ENCODE data around the gene CAP2. TPM values are rescaled to one million over a fixed set of nuclear protein-coding genes. Genes with fewer than 3 reads are reported as not detected.

CAP2 gene
- total and polyA plus RNA-seq, 2 donors (not counting 1 experiment from before 2014, with no cell fraction given): 8.6 to 38.1 TPM

DNA sequence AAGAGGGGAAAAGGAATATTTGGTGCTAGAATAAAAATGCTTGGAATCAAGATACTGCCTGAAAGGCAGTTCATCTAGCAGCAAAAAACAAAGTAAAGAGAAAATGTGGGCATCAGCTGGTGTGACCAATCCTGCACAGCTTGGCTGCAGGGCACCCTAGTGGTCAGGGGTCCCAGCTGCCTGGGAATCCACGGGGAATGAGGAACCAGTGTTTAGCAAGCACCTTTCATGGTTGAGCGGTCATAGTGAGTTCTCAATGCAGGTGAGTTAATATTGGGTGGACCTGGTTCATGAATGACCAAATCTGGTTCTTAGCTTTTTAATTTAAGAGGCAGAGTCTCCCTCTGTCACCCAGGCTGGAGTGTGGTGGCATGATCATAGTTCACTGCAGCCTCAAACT is 53.3 kb downstream of the CAP2 start:
- DNase-seq (ENCODE audit: low read depth in 2 of 2): no peak
- no peaks in the 10 kb centered on the region for H3K36me3 ChIP-seq (ENCODE audit: control insufficient read depth, insufficient read depth, low read length)
- no peak overlapping the region for H3K9ac ChIP-seq (ENCODE audit: insufficient read depth, low read length)
- H2AFZ ChIP-seq (ENCODE audit: low read length): no peak overlapping the region
- H3K4me2 ChIP-seq (ENCODE audit: extremely low read depth, insufficient read depth, low read length): no peak overlapping the region
- TF ChIP-seq, protein P1, sequence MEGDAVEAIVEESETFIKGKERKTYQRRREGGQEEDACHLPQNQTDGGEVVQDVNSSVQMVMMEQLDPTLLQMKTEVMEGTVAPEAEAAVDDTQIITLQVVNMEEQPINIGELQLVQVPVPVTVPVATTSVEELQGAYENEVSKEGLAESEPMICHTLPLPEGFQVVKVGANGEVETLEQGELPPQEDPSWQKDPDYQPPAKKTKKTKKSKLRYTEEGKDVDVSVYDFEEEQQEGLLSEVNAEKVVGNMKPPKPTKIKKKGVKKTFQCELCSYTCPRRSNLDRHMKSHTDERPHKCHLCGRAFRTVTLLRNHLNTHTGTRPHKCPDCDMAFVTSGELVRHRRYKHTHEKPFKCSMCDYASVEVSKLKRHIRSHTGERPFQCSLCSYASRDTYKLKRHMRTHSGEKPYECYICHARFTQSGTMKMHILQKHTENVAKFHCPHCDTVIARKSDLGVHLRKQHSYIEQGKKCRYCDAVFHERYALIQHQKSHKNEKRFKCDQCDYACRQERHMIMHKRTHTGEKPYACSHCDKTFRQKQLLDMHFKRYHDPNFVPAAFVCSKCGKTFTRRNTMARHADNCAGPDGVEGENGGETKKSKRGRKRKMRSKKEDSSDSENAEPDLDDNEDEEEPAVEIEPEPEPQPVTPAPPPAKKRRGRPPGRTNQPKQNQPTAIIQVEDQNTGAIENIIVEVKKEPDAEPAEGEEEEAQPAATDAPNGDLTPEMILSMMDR (conservative IDR thresholded peaks at IDR 0.05 in 1 of 2, IDR thresholded peaks at IDR 0.05 in 1 of 2; ENCODE audit: low read depth in 1 of 2, low read length in 2 of 2): no peak
- TF ChIP-seq EZH2 (IDR thresholded peaks at IDR 0.05; ENCODE audit: low read length, missing control alignments): no peak
- H3K4me1 ChIP-seq (ENCODE audit: control insufficient read depth, extremely low read depth, insufficient read depth, low read length): no peaks in the 10 kb centered on the region
- no peaks in the 10 kb centered on the region for H4K20me1 ChIP-seq (ENCODE audit: control insufficient read depth, extremely low read depth, insufficient read depth, low read length)
- H3K27ac ChIP-seq (ENCODE audit: insufficient read depth, low read length): no peak overlapping the region
- no peaks in the 10 kb centered on the region for H3K79me2 ChIP-seq (ENCODE audit: control insufficient read depth, insufficient read depth, low read length)
- H3K9me3 ChIP-seq (ENCODE audit: control insufficient read depth, insufficient read depth, low read depth, low read length): no peaks in the 10 kb centered on the region
- H3K4me3 ChIP-seq (replicated peaks in 1 of 4; ENCODE audit: control extremely low read depth in 1 of 4, insufficient read depth in 1 of 4, low read depth in 3 of 4, low read length in 4 of 4): no peak overlapping the region
- H3K27me3 ChIP-seq (ENCODE audit: control insufficient read depth, insufficient read depth, low read length): no peaks in the 10 kb centered on the region

GRCh38 chr6:17448165-17448564 is 54.8 kb downstream of the CAP2 start:
- H3K4me1 ChIP-seq (ENCODE audit: control insufficient read depth, extremely low read depth, insufficient read depth, low read length): no peaks in the 10 kb centered on the region
- H3K27me3 ChIP-seq (ENCODE audit: control insufficient read depth, insufficient read depth, low read length): no peaks in the 10 kb centered on the region
- H2AFZ ChIP-seq (ENCODE audit: low read length): no peak overlapping the region
- H3K9ac ChIP-seq (ENCODE audit: insufficient read depth, low read length): no peak overlapping the region
- H3K27ac ChIP-seq (ENCODE audit: insufficient read depth, low read length): no peak overlapping the region
- no peaks in the 10 kb centered on the region for H4K20me1 ChIP-seq (ENCODE audit: control insufficient read depth, extremely low read depth, insufficient read depth, low read length)
- H3K9me3 ChIP-seq (ENCODE audit: control insufficient read depth, insufficient read depth, low read depth, low read length): no peaks in the 10 kb centered on the region
- H3K4me2 ChIP-seq (ENCODE audit: extremely low read depth, insufficient read depth, low read length): no peak overlapping the region
- no peaks in the 10 kb centered on the region for H3K36me3 ChIP-seq (ENCODE audit: control insufficient read depth, insufficient read depth, low read length)
- H3K79me2 ChIP-seq (ENCODE audit: control insufficient read depth, insufficient read depth, low read length): no peaks in the 10 kb centered on the region
- TF ChIP-seq, protein P1 (conservative IDR thresholded peaks at IDR 0.05 in 1 of 2, IDR thresholded peaks at IDR 0.05 in 1 of 2; ENCODE audit: low read depth in 1 of 2, low read length in 2 of 2): no peak
- TF ChIP-seq EZH2 (IDR thresholded peaks at IDR 0.05; ENCODE audit: low read length, missing control alignments): no peak
- peak in 1 of 2 donors; percentile 82 for DNase-seq (ENCODE audit: low read depth in 2 of 2)
- H3K4me3 ChIP-seq (replicated peaks in 1 of 4; ENCODE audit: control extremely low read depth in 1 of 4, insufficient read depth in 1 of 4, low read depth in 3 of 4, low read length in 4 of 4): no peak overlapping the region

- peak in 1 of 2 donors; percentile 23 for DNase-seq (ENCODE audit: low read depth in 2 of 2)
- no peak overlapping the region for H3K9ac ChIP-seq (ENCODE audit: insufficient read depth, low read length)
These were observed 57.0 kb downstream of the CAP2 start for GRCh38 chr6:17450397-17450796.

More at GRCh38 chr6:17450397-17450796, 57.0 kb downstream of the CAP2 start:
- no peak overlapping the region for H3K27ac ChIP-seq (ENCODE audit: insufficient read depth, low read length)
- H2AFZ ChIP-seq (ENCODE audit: low read length): no peak overlapping the region
- no peak overlapping the region for H3K4me3 ChIP-seq (replicated peaks in 1 of 4; ENCODE audit: control extremely low read depth in 1 of 4, insufficient read depth in 1 of 4, low read depth in 3 of 4, low read length in 4 of 4)
- no peaks in the 10 kb centered on the region for H3K27me3 ChIP-seq (ENCODE audit: control insufficient read depth, insufficient read depth, low read length)
- H3K4me1 ChIP-seq (ENCODE audit: control insufficient read depth, extremely low read depth, insufficient read depth, low read length): no peaks in the 10 kb centered on the region
- TF ChIP-seq, protein P1 (conservative IDR thresholded peaks at IDR 0.05 in 1 of 2, IDR thresholded peaks at IDR 0.05 in 1 of 2; ENCODE audit: low read depth in 1 of 2, low read length in 2 of 2): no peak
- no peaks in the 10 kb centered on the region for H3K36me3 ChIP-seq (ENCODE audit: control insufficient read depth, insufficient read depth, low read length)
- no peaks in the 10 kb centered on the region for H3K9me3 ChIP-seq (ENCODE audit: control insufficient read depth, insufficient read depth, low read depth, low read length)
- no peak overlapping the region for H3K4me2 ChIP-seq (ENCODE audit: extremely low read depth, insufficient read depth, low read length)
- H3K79me2 ChIP-seq (ENCODE audit: control insufficient read depth, insufficient read depth, low read length): no peaks in the 10 kb centered on the region
- H4K20me1 ChIP-seq (ENCODE audit: control insufficient read depth, extremely low read depth, insufficient read depth, low read length): no peaks in the 10 kb centered on the region
